Mucosa of descending colon (tissue), 3 donors: ENCODE data around the gene TMCC1. TPM values are rescaled to one million over a fixed set of nuclear protein-coding genes. Genes with fewer than 3 reads are reported as not detected.
"Not testable (repeated sequence)": the region's sequence is repeated elsewhere in the genome, so short reads cannot be mapped to it uniquely, and the experiment has no call there.

Source experiments
- ATAC-seq: fragments of 200-7000 bp; cut with Tn5 transposase; one replicate; pipeline ENCODE4 v1.9.1; 2020; ENCODE audit warnings: mild to moderate bottlenecking, moderate library complexity
- DNase-seq, 3 donors: peaks; one replicate each; pipeline ENCODE4 v3.0.0-alpha.2; 2020
- H3K36me3 ChIP-seq: fragments of 200-600 bp; one replicate; pipeline ENCODE4 v1.8.0; 2021; ENCODE audit warnings: low read depth, mild to moderate bottlenecking
- H3K4me1 ChIP-seq: fragments of 200-600 bp; one replicate; pipeline ENCODE4 v1.8.0; 2021; ENCODE audit warnings: low read depth, mild to moderate bottlenecking
- H3K4me3 ChIP-seq: fragments of 200-600 bp; one replicate; pipeline ENCODE4 v1.8.0; 2021; ENCODE audit warnings: mild to moderate bottlenecking
- H3K9me3 ChIP-seq: fragments of 200-600 bp; one replicate; pipeline ENCODE4 v1.8.0; 2021; ENCODE audit warnings: mild to moderate bottlenecking
- CTCF ChIP-seq: fragments of 200-600 bp; IDR thresholded peaks from one replicate; pipeline ENCODE4 v1.8.0; 2022; ENCODE audit warnings: antibody characterized with exemption, mild to moderate bottlenecking
- intact Hi-C, 2 donors: fragments of 100-400 bp; cut with DNase I in 1 of 2; cut with micrococcal nuclease in 1 of 2; formaldehyde crosslinking; loops; one replicate each; pipeline versions ENCODE4 v1.11.0 to v1.11.1; 2022; cut with DNase I, micrococcal nuclease
- total RNA-seq, 3 donors: library from RNA; stranded (reverse); fragmentation: NEBNext Ultra II Directional in 2 of 3; extraction: Animal tissue kit (Norgen Biotek cat#: 25700) in 2 of 3; gene quantifications; one replicate each; pipeline versions ENCODE4 v1.2.1 to v1.2.4, GENCODE V29; 2021 to 2023
- donor health status: DM: no; HTN: no; CAD: no; lungs with moderate emphysema.
- donor health status: DM: no; HTN: no; CAD: no.
- donor health status: DM: no; HTN: yes; CAD: no.

Gene TMCC1
- total RNA-seq, 3 donors from 2014 or later: 28.6 to 58.7 (median 28.9) TPM

- Histone ChIP-seq H3K9me3 (peaks cover 21% of the 10 kb centered on the region), H3K4me3 (no peak overlapping the region), H3K36me3 (no peaks in the 10 kb centered on the region), H3K4me1 (no peaks in the 10 kb centered on the region)
- intact Hi-C loops: no loop called here
- peak; percentile 49 for ATAC-seq
- no peak for TF ChIP-seq CTCF
- peak in 1 of 3 donors; percentile 10 for DNase-seq
Measured at GRCh38 chr3:129911261-129911861, 17.9 kb upstream of the TMCC1 start.

- DNase-seq, ATAC-seq, H3K4me1 ChIP-seq, H3K4me3 ChIP-seq, H3K36me3 ChIP-seq, intact Hi-C loops: not testable (repeated sequence)
- H3K9me3 ChIP-seq: peaks cover 32% of the 10 kb centered on the region
Measured at GRCh38 chr3:129909235-129909634, 15.7 kb upstream of the TMCC1 start.

- DNase-seq (no peak), ATAC-seq (peak; percentile 16)
- Histone ChIP-seq H3K9me3 (peaks cover 39% of the 10 kb centered on the region), H3K4me3 (no peak overlapping the region), H3K36me3 (no peaks in the 10 kb centered on the region), H3K4me1 (no peaks in the 10 kb centered on the region)
- TF ChIP-seq CTCF: no peak
- intact Hi-C loops: no loop called here
Measured at GRCh38 chr3:129908417-129908816, 14.9 kb upstream of the TMCC1 start.

- DNase-seq, H3K4me1 ChIP-seq, ATAC-seq, H3K36me3 ChIP-seq, H3K4me3 ChIP-seq, intact Hi-C loops: not testable (repeated sequence)
- peaks cover 31% of the 10 kb centered on the region for H3K9me3 ChIP-seq
Measured at GRCh38 chr3:129901272-129901671, 7.8 kb upstream of the TMCC1 start.

- Histone ChIP-seq H3K4me3 (no peak overlapping the region), H3K4me1 (peaks cover 2% of the 10 kb centered on the region), H3K9me3 (peaks cover 4% of the 10 kb centered on the region), H3K36me3 (no peaks in the 10 kb centered on the region)
- ATAC-seq: no peak
- intact Hi-C loops: no loop called here
- DNase-seq: no peak
- no peak for TF ChIP-seq CTCF
Measured at GRCh38 chr3:129897026-129897425, 3.5 kb upstream of the TMCC1 start.

- Histone ChIP-seq H3K36me3 (no peaks in the 10 kb centered on the region), H3K4me3 (peak overlapping the region; percentile 65), H3K9me3 (no peaks in the 10 kb centered on the region), H3K4me1 (peaks cover 15% of the 10 kb centered on the region)
- ATAC-seq: peak; percentile 74
- peak; percentile 38 to 86 (median 83) for DNase-seq
- intact Hi-C loops: no loop called here
- TF ChIP-seq CTCF: no peak
Measured at GRCh38 chr3:129892857-129893580, 492 bp downstream of the TMCC1 start.
